ENCODE results near the gene GMNN. TPM values are rescaled to one million over a fixed set of nuclear protein-coding genes. Genes with fewer than 3 reads are reported as not detected.

The GMNN gene
- total RNA-seq, 4 donors from 2014 or later: 8.7 to 28.2 (median 17.4) TPM

DNA sequence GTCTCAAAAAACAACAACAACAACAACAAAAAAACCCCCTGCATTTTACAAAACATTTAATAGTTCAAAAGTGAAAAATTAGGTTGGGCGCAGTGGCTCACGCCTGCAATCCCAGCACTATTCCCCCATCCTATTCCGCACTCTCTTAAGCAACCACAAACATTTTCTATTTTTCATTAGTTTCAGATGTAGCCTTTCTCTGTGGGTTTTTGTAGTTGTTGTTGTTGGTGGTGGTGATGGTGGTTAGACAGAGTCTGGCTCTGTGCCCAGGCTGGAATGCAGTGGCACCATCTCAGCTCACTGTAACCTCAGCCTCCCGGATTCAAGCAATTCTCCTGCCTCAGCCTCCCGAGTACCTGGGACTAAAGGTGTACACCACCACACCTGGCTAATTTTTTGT lies 6.4 kb upstream of the GMNN start:
- TF ChIP-seq, protein P1, sequence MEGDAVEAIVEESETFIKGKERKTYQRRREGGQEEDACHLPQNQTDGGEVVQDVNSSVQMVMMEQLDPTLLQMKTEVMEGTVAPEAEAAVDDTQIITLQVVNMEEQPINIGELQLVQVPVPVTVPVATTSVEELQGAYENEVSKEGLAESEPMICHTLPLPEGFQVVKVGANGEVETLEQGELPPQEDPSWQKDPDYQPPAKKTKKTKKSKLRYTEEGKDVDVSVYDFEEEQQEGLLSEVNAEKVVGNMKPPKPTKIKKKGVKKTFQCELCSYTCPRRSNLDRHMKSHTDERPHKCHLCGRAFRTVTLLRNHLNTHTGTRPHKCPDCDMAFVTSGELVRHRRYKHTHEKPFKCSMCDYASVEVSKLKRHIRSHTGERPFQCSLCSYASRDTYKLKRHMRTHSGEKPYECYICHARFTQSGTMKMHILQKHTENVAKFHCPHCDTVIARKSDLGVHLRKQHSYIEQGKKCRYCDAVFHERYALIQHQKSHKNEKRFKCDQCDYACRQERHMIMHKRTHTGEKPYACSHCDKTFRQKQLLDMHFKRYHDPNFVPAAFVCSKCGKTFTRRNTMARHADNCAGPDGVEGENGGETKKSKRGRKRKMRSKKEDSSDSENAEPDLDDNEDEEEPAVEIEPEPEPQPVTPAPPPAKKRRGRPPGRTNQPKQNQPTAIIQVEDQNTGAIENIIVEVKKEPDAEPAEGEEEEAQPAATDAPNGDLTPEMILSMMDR (IDR thresholded peaks at IDR 0.05): no peak
- TF ChIP-seq POLR2A (IDR thresholded peaks at IDR 0.05): no peak
- Histone ChIP-seq H3K27ac (no peak overlapping the region), H3K27me3 (no peaks in the 10 kb centered on the region), H3K9me3 (no peaks in the 10 kb centered on the region), H3K4me3 (no peak overlapping the region), H3K4me1 (no peaks in the 10 kb centered on the region), H3K36me3 (no peaks in the 10 kb centered on the region)
- intact Hi-C loops (cut with DNase I; ENCODE audit: low total_unique reads): loop anchor here (10.0 kb wide), 1 partner anchor 184 kb away; no protein-coding TSS in a partner anchor
- no peak for DNase-seq

DNA sequence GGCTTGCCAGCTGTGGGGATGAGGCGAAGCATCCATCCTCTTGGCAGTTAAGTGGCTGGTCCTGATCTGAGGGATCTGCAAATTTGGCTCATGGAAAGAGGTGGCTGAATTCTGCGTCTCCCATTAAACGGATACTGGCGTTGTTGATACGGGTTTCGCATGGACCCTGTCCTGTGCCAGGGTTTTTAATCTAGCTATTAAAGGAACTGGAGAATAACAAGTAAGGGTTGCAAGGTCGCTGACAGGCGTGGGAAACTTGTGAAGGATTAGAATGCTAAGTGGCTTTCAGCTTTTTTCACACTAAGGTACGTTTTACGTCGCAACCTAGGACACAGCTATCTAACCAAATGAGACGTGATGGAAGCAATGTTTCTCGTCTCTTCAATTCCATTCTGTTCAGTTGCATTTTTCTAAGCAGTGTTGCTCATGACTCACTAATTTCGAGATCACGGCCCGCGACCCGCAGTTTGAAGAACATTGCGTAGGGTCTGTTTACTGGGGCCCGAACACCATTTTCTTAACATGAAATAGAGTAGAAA lies 852 bp downstream of the GMNN start:
- Histone ChIP-seq H3K27me3 (no peaks in the 10 kb centered on the region), H3K9me3 (no peaks in the 10 kb centered on the region), H3K4me1 (no peaks in the 10 kb centered on the region), H3K36me3 (no peaks in the 10 kb centered on the region), H3K27ac (peak overlapping the region; percentile 96 to 99), H3K4me3 (peak overlapping the region; percentile 96 to 100)
- TF ChIP-seq, protein P1 (IDR thresholded peaks at IDR 0.05): no peak
- TF ChIP-seq POLR2A (IDR thresholded peaks at IDR 0.05): no peak
- DNase-seq: no peak
- intact Hi-C loops (cut with DNase I; ENCODE audit: low total_unique reads): no loop called here

DNA sequence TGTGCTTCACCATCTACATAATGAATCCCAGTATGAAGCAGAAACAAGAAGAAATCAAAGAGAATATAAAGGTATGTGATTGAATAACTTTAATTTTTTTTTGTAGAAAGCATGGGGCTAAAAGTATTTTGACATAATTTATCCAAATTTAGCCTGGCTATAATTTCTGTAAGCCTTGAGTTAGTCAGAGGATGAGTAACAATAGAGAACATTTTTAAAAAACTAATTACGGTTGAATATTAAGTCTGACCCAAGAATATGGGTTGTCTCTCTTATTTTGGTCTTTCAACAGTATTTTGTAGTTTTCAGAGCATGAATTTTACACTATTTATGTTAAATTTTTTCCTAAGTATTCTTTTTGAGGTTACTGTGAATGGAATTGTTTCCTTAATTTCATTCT lies 2.5 kb downstream of the GMNN start:
- Histone ChIP-seq H3K27ac (no peak overlapping the region), H3K36me3 (no peaks in the 10 kb centered on the region), H3K4me1 (no peaks in the 10 kb centered on the region), H3K4me3 (no peak overlapping the region), H3K27me3 (no peaks in the 10 kb centered on the region), H3K9me3 (no peaks in the 10 kb centered on the region)
- intact Hi-C loops (cut with DNase I; ENCODE audit: low total_unique reads): no loop called here
- TF ChIP-seq POLR2A (IDR thresholded peaks at IDR 0.05): no peak
- TF ChIP-seq, protein P1 (IDR thresholded peaks at IDR 0.05): no peak
- no peak for DNase-seq

DNA sequence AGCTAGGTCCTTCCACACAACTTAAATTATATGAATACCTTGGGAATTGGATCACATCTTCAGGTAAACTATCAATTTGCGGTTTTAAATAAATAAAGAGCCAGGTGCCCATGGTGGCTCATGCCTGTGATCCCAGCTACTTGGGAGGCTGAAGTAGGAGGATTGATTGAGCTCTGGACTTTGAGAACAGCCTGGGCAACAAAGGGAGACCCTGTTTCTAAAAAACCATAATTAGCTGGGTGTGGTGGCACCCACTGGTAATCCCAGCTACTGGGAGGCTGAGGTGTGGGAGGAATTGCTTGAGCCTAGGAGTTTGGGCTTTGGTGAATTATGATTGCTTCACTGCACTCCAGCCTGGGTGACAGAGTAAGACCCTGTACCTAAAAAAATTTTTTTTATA lies 3.4 kb downstream of the GMNN start:
- Histone ChIP-seq H3K9me3 (no peaks in the 10 kb centered on the region), H3K27me3 (no peaks in the 10 kb centered on the region), H3K27ac (no peak overlapping the region), H3K4me1 (no peaks in the 10 kb centered on the region), H3K4me3 (no peak overlapping the region), H3K36me3 (no peaks in the 10 kb centered on the region)
- DNase-seq: no peak
- TF ChIP-seq, protein P1 (IDR thresholded peaks at IDR 0.05): no peak
- no peak for TF ChIP-seq POLR2A (IDR thresholded peaks at IDR 0.05)
- intact Hi-C loops (cut with DNase I; ENCODE audit: low total_unique reads): no loop called here

DNA sequence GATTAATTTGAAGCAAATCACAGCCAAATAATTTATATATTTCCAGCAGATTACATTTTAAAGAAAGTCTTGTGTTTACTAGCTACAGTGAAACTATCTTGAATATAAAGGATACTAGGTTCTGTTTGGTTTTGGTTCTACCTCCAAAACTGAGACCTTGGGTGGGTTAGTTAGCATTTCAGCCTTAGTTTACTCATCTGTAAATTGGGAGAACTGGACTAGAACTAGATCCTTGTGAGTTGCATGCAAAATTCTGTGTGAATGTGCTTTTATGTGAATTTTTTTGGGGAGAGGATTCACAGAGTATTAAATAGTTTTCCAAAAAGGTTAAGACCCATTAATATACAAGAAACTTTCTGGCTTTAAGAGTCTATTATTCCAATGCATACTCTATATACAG lies 4.1 kb downstream of the GMNN start:
- Histone ChIP-seq H3K27ac (no peak overlapping the region), H3K27me3 (no peaks in the 10 kb centered on the region), H3K4me3 (no peak overlapping the region), H3K36me3 (no peaks in the 10 kb centered on the region), H3K9me3 (no peaks in the 10 kb centered on the region), H3K4me1 (no peaks in the 10 kb centered on the region)
- TF ChIP-seq POLR2A (IDR thresholded peaks at IDR 0.05): no peak
- TF ChIP-seq, protein P1 (IDR thresholded peaks at IDR 0.05): no peak
- intact Hi-C loops (cut with DNase I; ENCODE audit: low total_unique reads): no loop called here
- DNase-seq: no peak

Measured in uterus (tissue), 4 donors.